HG03342 (cell line): ENCODE results near the gene KISS1R.
"Not testable (repeated sequence)": the region's sequence is repeated elsewhere in the genome, so short reads cannot be mapped to it uniquely, and the experiment has no call there.

Experiments used
- ATAC-seq: cut with Tn5 transposase; IDR thresholded peaks from one replicate; pipeline ENCODE4 v1.9.1; 2021; ENCODE audit warnings: mild to moderate bottlenecking, moderate library complexity; ENCODE audit not compliant: unreplicated experiment

KISS1R gene

DNA sequence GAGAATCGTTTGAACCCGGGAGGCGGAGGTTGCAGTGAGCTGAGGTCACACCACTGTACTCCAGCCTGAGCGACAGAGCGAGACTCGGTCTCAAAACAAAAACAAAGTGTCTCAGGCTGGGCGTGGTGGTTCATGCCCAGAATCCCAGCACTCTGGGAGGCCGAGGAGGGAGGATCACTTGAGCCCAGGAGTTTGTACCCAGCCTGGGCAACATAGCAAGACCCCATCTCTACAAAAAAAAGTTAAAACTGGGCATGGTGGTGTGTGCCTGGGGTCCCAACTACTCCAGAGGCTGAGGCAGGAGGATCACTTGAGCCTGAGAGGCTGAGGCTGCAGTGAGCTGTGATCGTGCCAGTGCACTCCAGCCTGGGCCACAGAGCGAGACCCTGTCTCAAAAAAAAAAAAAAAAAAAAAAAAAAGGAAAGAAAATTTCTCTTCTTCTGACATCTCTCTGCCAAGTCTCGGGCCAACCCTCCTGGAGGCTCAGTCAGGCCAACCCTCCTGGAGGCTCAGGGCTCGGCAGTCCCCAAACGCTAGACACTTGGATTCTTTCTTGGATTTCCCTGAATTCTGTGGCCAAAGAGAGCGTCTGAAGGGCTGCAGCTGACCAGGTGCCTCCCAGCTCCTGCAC lies 35.0 kb downstream of the KISS1R start:
- ATAC-seq: no peak

DNA sequence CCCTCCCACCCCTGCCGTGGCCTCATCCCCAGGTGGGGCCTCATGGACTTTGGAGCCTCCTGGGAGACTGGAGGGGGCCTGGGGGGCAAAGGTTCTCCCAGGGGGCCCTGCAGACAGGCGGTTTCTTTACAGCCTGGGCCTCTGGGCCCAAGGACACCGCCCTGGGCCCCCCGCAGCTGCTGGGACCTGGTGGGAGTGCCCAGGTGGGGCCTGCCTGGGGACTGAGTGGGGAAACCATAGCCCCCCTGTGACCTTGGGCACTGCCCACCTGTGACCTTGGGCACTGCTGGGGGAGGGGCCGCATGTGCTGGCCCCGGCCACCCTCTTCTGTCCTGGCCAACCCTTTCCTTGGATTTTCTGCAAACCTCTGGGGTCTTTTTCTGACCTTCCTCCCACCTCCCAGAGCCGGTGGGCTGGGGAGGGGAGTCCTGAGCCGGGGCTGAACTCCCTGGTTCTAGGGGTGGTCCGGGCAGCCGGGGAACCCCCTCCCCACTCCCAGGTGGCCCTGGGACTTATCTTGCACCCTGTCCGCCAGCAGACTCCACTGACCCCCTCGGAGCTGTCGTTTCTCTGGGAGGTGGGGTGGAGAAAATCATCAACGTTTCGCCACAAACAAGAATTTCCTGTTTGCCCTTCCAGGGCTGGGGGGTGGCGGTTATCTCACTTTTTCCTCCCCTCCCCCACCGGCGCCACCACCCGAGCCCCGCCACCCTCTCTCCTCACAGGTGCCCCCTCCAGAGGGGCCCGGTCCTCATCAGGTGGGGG lies 35.7 kb downstream of the KISS1R start:
- no peak for ATAC-seq

DNA sequence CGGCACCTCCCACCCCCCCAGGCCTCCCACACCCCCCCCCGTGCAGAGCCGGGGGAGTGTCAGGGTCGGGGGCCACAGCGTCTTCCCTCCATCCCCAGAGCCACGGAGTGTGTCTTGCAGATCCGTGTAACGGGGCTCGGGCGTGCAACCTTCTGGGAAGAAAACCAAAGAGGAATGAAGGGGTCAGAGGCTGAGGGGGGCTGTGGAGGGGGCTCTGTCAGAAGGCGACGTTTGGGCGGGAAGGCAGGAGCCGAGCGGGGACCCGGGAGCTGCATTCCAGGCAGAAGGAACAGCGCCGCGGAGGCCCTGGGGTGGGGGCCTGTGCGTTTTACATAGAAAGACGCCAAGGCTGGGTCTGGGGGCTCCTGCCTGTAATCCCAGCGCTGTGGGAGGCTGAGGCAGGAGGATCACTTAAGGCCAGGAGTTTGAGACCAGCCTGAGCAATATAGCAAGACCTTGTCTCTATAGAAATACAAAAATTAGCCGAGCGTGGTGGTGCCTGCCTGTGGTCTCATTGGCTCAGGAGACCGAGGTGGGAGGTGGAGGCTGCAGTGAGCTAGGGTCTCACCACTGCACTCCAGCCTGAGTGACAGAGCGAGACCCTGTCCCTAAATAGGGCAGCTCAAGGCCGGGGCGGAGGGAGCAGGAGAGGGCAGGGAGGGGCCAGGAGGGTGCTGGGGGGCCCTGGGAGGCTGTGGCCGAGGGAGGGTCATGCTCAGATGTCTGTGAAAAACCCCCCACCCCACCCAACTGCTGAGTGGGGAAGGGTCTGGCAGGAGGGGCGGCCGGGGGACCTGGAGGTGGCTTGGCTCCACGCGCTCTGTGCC lies 36.5 kb downstream of the KISS1R start:
- no peak for ATAC-seq

DNA sequence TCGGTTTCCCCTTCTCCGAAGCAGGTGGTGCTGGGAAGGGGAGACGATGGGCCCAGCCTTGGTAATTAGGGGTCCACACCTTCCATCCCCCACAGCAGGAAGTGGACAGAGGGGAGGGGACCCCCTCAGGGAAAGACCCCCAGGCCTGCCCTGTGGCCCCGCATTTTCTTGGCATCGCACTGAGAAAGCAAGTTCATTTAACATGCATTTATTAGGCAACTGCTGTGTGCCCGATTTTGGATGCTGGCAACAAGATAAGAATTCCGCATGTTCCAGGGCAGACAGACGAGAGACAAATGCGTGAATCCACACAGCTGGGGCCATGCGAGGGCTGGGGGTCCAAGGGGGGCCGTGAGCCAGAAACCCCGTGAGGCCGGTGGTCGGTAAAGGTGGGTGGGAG lies 37.1 kb downstream of the KISS1R start:
- ATAC-seq: no peak

DNA sequence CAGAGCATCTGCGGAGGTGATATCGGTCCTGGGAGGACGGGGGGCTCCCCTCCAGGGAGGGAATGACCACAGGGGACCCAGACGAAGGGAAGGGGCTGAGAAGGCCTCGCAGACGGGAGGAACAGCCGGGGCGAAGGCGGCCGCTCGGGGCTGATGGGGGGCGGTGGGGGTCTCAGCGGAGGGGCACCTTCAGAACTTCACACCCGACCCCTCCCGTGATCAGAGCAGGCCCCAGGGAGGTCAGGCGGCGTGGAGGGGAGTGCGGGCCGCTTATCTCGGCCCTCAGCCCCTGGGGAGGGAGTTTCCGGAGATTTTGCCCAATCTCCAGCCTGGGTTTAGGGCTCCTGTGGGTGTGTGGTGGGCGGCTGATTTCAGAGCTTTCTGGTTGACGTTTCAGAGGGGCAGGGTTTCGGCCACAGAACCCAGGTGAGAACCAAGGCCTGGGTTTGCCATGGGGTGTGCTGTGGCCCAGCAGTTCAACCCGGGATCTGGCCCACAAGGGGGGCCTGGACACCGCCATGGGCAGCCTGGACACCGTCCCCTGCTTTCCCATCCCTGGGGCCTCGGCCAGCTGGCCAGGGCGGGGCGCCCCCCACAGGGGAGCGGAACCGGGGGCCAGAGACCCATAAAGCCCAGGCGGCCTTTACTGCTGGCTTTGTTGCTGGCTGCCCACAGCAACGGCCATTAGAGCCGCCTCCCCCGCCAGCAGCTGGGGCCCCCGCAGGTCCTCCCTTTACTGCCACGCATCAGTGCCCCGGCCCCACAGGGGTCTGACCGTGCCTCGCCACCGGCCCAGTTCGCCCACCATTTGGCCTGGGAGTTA lies 37.8 kb downstream of the KISS1R start:
- ATAC-seq: no peak

DNA sequence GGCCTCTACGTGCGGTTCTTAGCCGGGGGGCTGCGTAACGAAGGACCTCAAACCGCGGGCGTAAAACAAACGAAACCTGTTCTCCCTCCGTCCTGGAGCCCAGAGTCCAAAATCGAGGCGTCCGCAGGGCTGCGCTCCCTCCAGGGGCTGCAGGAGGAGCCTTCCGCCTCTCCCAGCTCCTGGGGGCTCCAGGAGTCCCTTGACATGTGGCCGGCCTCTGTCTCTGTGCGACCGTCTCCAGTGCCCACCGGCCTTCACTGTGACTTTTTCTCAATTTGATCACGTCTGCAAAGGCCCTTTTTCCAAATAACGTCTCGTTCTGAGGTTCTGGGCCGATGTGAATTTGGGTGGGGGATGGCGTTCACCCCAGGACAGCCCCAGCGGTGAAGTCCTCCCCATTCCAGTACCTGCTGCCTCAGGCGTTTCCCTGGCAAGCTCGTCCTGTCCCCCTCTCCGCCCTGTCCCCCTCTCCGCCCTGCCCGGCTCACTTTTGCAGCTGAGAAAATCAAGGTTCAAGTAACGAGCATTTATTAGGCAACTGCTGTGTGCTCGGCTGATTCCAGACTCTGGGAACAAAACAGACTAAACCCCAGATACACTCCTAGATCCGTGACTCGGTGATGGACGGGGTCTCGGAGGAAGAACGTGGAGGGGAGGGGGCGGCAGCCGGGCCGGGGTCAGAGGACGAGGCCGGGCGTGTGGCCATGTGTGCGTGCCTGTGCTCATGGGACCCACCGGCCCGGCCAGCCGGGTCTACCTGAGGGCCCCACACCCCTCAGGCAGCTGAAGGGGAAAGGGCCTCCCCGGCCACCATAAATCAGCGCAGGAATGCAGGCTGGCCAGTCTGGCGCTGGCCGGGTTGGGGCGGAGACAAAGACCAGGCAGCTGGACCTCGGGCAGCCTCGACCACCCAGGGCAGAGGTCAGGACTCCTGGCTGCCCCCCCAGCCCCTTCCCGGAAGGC lies 39.0 kb downstream of the KISS1R start:
- ATAC-seq: no peak

DNA sequence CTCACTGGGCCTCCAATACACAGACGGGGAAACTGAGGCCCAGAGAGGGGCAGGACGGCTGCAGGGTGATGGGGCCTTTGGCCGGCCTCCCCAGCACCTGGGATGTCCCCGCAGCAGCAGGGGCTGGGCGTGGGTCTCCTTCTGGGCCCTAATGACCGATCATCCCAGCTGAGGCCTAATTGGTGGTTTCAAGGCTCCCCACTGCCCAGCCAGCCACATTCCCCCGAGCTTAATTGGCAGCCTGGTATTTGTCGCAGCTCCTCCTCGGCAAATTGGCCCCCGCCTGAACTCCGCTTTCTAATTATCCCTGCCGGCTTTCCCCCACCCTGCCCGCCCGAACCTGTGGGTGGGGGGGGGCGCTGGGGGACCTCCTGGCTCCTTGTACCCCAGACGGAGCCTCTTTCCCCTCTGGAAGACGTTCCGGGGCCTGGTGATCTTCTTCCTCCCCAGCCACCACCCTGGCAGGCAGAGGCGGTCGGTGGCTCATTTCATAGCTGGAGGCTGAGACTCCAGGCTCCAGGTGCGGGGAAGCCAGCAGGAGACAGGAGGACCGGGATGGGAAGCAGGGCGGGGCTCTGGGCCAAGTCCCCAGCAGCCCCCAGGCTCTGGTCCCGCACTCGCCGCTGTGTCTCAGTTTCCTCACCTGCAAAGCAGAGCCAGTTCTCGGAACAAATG lies 39.8 kb downstream of the KISS1R start:
- ATAC-seq: no peak

DNA sequence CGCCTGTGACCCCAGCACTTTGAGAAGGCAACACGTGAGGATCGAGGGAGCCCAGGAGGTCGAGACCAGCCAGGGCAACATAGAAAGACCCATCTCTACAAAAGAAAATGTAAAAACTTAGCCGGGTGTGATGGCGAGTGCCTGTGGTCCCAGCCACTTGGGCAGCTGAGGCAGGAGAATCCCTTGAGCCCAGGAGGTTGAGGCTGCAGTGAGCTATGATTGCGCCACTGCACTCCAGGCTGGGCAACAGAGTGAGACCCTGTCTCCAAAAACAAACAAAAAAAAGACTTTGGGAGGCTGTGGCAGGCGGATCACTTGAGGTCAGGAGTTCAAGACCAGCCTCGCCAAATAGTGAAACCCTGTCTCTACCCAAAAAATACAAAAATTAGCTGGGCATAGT lies 40.4 kb downstream of the KISS1R start:
- ATAC-seq: not testable (repeated sequence)

DNA sequence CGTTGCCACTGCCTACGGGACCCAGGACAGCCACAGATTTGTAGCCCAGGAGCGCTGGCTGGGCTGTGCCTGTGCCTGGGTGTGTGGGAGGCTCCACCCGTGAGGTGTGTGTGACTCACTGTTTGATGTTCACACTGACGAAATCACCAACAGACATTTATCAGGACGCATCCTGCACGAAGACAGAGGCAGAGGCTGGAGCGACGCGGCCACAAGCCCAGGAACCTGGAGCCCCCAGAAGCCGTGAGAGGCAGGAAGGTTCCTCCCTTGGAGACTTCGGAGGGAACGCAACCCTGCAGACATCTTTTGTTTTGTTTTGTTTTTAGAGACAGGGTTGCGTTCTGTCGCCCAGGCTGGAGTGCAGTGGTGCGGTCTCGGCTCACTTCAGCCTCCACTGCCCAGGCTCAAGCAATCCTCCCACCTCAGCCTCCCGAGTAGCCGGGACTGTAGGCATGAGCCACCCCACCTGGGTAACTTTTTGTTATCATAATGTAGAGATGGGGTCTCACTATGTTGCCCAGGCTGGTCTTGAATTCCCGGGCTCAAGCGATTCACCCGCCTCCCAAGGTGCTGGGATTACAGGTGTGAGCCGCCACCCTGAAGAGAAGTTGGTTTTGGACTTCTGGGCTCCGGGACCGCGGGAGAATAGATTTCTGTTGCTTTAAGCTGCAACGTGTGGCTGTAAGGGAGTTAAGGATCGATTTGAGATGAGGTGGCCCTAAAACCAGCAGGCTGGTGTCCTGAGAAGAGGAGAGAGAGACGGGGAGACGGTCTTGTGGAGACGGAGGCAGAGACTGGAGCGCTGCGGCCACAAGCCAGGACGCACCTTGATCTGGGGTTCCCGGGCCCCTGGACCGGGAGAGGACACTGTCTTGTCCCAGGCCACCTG lies 42.1 kb downstream of the KISS1R start:
- ATAC-seq: no peak

DNA sequence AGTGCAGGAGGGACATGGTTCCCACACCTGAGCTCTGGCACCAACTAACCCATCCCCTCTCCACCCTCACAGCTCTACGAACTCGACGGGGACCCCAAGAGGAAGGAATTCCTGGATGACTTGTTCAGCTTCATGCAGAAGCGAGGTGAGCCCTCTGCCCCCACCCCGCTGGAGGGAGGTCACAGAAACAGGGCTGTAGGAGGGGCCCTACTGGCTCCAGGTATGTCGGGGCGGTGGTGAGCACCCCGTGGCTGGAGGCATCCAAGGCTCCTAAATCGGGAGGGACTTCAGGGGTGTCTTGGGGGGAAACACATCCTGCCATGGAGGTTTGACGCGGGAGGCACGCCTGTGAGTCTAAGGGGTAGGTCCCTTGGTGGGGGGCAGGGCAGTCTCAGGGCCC lies 42.9 kb downstream of the KISS1R start:
- ATAC-seq: no peak

DNA sequence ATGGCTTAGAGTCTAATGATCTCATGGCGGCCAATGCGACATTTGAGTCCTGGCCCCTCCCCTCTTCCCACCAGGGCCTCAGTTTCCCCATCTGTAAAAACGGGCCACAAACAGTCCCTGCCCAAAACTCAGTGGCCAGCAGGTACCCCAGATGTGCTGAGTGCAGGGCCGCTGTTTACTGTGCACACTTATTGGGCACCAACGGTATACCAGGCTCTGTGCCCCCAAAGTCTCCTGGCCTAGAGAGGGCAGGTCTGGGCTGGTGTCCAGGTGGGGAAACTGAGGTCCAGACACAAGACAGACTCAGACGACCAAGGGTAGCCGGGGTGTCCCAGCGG lies 43.4 kb downstream of the KISS1R start:
- ATAC-seq: no peak

DNA sequence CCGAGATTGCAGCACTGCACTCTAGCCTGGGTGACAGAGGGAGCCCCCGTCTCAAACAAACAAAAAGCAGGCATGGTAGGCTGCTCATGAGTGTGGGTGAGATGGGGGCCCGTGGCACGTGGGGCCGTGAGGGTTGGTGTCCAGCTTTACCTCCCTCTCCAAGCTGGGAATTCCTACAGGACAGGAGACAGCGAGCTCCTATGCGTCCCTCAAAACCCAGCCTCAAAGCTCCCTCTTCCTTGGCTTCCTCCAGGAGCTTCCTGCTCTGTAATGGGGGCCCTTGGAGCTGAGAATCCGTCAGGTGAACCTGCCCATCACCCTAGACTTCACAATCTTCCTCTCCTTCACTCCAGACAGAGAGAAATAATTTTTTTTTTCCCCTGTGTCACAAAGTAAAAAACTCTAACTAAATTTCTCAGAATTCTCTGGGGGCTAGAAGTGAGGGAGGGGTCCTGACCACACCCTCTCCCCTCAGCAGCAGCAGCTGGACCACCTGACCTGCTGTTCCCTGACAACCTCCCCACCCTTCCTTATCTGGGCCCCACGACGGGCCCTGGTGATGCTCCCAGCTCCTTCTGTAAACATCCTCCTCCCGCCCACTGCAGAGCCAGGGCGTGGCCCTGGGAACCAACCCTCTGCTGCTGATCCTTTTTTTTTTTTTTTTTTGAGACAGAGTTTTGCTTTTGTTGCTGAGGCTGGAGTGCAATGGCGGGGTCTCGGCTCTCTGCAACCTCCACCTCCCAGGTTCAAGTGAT lies 44.9 kb downstream of the KISS1R start:
- ATAC-seq: no peak

DNA sequence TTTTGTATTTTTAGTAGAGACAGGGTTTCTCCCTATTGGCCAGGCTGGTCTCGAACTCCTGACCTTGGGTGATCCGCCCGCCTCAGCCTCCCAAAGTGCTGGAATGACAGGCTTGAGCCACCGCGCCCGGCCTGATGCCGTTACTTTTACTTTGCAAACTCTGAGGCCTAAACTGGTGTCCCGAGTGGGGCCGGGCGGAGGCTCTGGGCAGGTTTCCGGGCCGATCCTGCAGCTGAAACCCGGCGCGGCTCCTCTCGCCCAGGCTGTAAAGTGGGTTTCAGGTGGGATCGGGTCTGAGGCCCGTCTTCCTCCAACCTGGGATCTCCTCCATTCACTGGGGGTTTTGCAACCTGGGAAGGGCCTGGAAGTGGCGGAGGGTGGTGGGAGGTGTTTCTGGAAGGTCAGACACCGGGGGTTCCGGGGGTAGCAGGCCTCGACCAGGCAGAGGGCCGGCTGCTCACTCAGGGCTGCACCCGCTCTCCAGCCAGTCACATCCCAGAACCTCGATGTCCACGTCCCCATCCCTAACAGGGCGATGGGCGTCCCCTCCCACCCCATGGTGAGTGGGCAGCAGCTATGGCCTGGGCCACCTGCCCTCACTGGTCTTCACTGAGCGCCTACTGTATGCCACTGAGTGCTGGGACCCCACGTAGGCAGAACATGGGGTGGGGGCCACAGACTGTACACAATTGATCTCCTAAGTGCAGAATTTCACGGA lies 45.7 kb downstream of the KISS1R start:
- no peak for ATAC-seq

DNA sequence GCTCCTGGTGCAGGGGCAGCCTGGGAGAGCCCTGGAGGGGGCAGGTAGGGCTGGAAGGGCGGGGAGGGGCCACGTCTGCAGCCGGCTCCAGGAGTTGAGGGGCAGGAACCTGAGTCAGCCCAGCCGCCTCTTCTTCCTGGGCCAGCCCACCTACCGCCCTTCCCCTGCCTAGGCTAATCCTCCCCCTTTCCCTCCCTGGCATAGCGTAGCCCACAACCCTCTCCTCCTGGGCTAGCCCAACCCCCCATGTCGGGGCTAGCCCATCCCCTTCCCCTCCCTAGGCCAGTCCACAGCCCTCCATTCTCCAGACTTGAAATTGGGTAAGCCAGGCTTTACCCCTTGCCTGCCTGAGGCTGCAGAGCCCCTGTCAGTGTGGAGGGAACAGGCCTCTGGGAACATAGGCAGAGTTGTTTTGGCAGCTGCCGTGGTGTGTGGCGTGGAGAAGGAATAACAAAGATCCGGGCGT lies 46.4 kb downstream of the KISS1R start:
- ATAC-seq: no peak

DNA sequence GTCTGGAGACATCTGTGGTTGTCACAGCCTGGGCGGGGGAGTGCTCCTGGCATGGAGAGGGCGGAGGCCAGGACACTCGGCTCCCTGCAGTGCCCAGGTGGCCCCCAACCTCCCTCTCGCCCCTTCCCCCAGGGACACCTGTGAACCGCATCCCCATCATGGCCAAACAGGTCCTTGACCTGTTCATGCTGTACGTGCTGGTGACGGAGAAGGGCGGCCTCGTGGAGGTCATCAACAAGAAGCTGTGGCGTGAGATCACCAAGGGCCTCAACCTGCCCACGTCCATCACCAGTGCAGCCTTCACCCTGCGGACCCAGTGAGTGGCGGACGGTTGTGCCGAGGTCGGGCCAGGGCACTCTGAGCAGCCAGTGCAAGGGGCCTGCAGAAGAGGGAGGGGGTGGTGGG lies 47.0 kb downstream of the KISS1R start:
- ATAC-seq: no peak

DNA sequence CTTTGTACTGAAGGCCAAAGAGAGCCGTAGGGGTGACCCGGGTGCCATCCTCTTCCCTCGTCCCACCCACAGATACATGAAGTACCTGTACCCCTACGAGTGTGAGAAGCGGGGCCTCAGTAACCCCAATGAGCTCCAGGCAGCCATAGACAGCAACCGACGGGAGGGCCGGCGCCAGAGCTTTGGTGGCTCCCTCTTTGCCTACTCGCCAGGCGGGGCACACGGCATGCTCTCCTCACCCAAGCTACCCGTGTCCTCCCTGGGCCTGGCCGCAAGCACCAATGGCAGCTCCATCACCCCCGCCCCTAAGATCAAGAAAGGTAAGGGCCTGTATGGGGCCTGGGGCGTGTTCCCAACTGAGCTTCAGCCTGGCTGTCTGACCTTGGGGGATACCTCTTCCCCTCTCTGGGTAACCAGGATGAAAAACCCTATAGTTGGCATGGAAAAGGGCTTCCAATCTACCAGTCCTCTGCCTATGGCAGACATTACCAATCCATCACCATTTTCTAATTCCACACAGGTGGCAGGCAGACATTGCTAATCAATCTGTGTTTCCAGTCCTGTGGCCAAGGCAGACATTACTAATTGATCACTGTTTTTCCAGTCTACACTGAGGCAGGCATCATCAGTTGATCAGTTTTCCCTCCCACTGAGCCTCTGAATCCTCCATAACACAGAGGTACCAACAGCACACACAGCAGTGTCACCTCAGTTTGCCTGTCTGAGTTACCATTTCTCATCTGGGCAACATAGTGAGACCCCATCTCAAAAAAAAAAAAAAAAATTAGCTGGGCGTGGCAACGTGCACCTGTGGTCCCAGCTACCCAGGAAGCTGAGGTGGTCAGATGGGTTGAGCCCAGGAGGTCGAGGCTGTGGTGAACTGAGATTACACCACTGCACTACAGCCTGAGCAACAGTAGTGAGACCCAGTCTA lies 47.9 kb downstream of the KISS1R start:
- no peak for ATAC-seq
